ENCODE measurements around the gene PDE10A. TPM values are rescaled to one million over a fixed set of nuclear protein-coding genes. Genes with fewer than 3 reads are reported as not detected.

Gene PDE10A
- total RNA-seq, 1 experiment from 2014 or later, result 3.1 TPM

- ATAC-seq, result peak; percentile 74
- H3K36me3 Mint-ChIP-seq, result no peaks in the 10 kb centered on the region
- H3K27ac Mint-ChIP-seq, result no peak overlapping the region
- no peaks in the 10 kb centered on the region for H3K9me3 Mint-ChIP-seq
- no peak for DNase-seq (ENCODE audit: low spot score)
- H3K4me1 Mint-ChIP-seq, result peaks cover 3% of the 10 kb centered on the region; the same call in 1 of the 2 replicates
- H3K4me3 Mint-ChIP-seq, result no peak overlapping the region
- H3K27me3 Mint-ChIP-seq (ENCODE audit: low read depth), result no peaks in the 10 kb centered on the region
- TF ChIP-seq, protein P1, sequence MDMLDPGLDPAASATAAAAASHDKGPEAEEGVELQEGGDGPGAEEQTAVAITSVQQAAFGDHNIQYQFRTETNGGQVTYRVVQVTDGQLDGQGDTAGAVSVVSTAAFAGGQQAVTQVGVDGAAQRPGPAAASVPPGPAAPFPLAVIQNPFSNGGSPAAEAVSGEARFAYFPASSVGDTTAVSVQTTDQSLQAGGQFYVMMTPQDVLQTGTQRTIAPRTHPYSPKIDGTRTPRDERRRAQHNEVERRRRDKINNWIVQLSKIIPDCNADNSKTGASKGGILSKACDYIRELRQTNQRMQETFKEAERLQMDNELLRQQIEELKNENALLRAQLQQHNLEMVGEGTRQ (CRISPR knock-in tag; IDR thresholded peaks at IDR 0.05), result peak; percentile 78
- no peak for TF ChIP-seq PRRX2 (CRISPR knock-in tag; IDR thresholded peaks at IDR 0.05)
- TF ChIP-seq, protein P2, sequence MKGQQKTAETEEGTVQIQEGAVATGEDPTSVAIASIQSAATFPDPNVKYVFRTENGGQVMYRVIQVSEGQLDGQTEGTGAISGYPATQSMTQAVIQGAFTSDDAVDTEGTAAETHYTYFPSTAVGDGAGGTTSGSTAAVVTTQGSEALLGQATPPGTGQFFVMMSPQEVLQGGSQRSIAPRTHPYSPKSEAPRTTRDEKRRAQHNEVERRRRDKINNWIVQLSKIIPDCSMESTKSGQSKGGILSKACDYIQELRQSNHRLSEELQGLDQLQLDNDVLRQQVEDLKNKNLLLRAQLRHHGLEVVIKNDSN (CRISPR knock-in tag; IDR thresholded peaks at IDR 0.05), result peak; percentile 56
- ChIA-PET CTCF (no interaction called here), POLR2A (no interaction called here)
Measured at GRCh38 chr6:165575158-165575549, 87.9 kb downstream of the PDE10A start.

DNA sequence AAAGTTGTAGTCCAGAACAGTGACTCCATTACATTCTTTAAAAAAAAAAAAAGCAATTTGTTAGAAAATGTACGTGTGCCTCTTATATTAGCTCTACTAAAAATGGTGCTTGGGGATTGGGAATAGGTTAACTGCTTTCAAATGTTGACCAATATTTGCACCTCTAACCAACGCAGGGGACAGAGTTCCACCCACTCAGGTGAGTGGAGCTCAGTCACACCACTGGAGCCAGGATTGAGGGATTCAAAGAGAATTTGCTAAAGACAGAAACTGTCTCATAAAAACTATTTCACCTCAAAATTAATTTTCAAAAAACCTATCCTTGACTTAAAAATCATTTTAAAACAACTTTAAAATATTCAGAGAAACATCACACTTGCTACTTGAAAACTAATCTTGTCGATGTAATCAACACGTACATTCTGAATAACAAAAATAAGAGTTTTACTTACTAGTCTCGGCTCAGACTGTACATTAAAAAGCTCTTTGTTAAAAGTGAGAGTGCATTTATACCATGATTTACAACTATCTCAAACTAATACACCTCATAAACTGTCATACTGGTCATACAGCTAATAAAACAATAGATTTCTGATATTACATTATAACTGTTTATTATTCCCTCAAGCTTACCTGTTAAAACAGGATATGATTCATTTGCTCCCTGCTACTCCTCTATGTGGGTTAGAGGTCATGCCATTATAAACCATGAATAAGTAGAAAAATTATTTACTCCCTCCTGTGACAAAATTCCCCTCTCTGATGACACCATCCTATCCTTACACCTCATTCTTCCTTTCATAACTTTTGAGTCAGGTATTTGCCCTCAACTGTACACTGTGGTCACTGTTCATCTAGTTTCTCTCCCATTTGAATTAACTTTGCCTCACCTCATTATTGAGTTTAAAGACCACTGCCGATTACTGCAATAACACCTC, 88.6 kb downstream of the PDE10A start:
- no peaks in the 10 kb centered on the region for H3K36me3 Mint-ChIP-seq
- no peak for TF ChIP-seq RORB (CRISPR knock-in tag; IDR thresholded peaks at IDR 0.05)
- no peak for TF ChIP-seq SOX15 (CRISPR knock-in tag; IDR thresholded peaks at IDR 0.05)
- no peak for TF ChIP-seq MAX (CRISPR knock-in tag; IDR thresholded peaks at IDR 0.05)
- no peak for TF ChIP-seq MXD4 (CRISPR knock-in tag; IDR thresholded peaks at IDR 0.05; ENCODE audit: borderline replicate concordance)
- no peak for TF ChIP-seq ESRRA (CRISPR knock-in tag; IDR thresholded peaks at IDR 0.05; ENCODE audit: borderline replicate concordance)
- POLR2A ChIA-PET, result no interaction called here
- H3K9me3 Mint-ChIP-seq, result no peaks in the 10 kb centered on the region
- no peak overlapping the region for H3K4me3 Mint-ChIP-seq
- H3K27ac Mint-ChIP-seq, result no peak overlapping the region
- peaks cover 3% of the 10 kb centered on the region; the same call in 1 of the 2 replicates for H3K4me1 Mint-ChIP-seq
- CTCF ChIA-PET, result no interaction called here
- no peaks in the 10 kb centered on the region for H3K27me3 Mint-ChIP-seq (ENCODE audit: low read depth)
- ATAC-seq (no peak), DNase-seq (ENCODE audit: low spot score) (no peak)

DNA sequence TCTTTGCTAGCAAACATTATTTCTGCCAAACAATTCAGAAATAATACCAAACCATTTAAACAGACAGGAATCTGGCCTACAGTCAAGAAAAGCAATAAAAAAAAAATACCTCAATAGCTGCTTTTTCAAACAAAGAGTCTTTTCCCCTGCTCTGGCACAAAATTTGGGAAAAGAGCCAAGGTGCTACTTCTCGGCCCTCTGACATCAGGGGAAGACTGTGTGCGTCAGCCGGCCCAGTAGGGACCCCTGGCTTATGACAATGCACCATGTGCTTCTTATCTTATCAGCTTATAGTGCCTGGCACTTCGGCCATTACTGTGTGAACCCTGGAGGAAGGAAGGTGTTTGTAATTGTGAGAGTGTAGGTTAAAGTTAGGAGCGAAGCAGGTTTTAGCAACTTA, 89.4 kb downstream of the PDE10A start:
- H3K4me1 Mint-ChIP-seq, result peaks cover 3% of the 10 kb centered on the region; the same call in 1 of the 2 replicates
- no peak for DNase-seq (ENCODE audit: low spot score)
- TF ChIP-seq MLX (CRISPR knock-in tag; IDR thresholded peaks at IDR 0.05) (no peak), ZNF219 (CRISPR knock-in tag; IDR thresholded peaks at IDR 0.05; ENCODE audit: borderline replicate concordance) (no peak), ELF4 (CRISPR knock-in tag; IDR thresholded peaks at IDR 0.05; ENCODE audit: low read depth) (no peak), ZNF416 (CRISPR knock-in tag; IDR thresholded peaks at IDR 0.05) (no peak), TP53 (CRISPR knock-in tag; IDR thresholded peaks at IDR 0.05) (no peak), NR1H2 (CRISPR knock-in tag; IDR thresholded peaks at IDR 0.05) (no peak), ZBTB21 (CRISPR knock-in tag; IDR thresholded peaks at IDR 0.05; ENCODE audit: borderline replicate concordance) (no peak), MYBL2 (CRISPR knock-in tag; IDR thresholded peaks at IDR 0.05) (no peak), GRHL2 (CRISPR knock-in tag; IDR thresholded peaks at IDR 0.05; ENCODE audit: insufficient replicate concordance, severe bottlenecking) (no peak), JUN (CRISPR knock-in tag; IDR thresholded peaks at IDR 0.05) (no peak), TEAD4 (CRISPR knock-in tag; IDR thresholded peaks at IDR 0.05) (no peak), TEAD1 (CRISPR knock-in tag; IDR thresholded peaks at IDR 0.05) (no peak), ZNF121 (CRISPR knock-in tag; IDR thresholded peaks at IDR 0.05) (no peak), MAX (CRISPR knock-in tag; IDR thresholded peaks at IDR 0.05) (no peak)
- TF ChIP-seq, protein P3, sequence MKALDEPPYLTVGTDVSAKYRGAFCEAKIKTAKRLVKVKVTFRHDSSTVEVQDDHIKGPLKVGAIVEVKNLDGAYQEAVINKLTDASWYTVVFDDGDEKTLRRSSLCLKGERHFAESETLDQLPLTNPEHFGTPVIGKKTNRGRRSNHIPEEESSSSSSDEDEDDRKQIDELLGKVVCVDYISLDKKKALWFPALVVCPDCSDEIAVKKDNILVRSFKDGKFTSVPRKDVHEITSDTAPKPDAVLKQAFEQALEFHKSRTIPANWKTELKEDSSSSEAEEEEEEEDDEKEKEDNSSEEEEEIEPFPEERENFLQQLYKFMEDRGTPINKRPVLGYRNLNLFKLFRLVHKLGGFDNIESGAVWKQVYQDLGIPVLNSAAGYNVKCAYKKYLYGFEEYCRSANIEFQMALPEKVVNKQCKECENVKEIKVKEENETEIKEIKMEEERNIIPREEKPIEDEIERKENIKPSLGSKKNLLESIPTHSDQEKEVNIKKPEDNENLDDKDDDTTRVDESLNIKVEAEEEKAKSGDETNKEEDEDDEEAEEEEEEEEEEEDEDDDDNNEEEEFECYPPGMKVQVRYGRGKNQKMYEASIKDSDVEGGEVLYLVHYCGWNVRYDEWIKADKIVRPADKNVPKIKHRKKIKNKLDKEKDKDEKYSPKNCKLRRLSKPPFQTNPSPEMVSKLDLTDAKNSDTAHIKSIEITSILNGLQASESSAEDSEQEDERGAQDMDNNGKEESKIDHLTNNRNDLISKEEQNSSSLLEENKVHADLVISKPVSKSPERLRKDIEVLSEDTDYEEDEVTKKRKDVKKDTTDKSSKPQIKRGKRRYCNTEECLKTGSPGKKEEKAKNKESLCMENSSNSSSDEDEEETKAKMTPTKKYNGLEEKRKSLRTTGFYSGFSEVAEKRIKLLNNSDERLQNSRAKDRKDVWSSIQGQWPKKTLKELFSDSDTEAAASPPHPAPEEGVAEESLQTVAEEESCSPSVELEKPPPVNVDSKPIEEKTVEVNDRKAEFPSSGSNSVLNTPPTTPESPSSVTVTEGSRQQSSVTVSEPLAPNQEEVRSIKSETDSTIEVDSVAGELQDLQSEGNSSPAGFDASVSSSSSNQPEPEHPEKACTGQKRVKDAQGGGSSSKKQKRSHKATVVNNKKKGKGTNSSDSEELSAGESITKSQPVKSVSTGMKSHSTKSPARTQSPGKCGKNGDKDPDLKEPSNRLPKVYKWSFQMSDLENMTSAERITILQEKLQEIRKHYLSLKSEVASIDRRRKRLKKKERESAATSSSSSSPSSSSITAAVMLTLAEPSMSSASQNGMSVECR (CRISPR knock-in tag; IDR thresholded peaks at IDR 0.05; ENCODE audit: borderline replicate concordance), result no peak
- TF ChIP-seq, protein P4, sequence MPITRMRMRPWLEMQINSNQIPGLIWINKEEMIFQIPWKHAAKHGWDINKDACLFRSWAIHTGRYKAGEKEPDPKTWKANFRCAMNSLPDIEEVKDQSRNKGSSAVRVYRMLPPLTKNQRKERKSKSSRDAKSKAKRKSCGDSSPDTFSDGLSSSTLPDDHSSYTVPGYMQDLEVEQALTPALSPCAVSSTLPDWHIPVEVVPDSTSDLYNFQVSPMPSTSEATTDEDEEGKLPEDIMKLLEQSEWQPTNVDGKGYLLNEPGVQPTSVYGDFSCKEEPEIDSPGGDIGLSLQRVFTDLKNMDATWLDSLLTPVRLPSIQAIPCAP (CRISPR knock-in tag; IDR thresholded peaks at IDR 0.05), result no peak
- TF ChIP-seq, protein P1 (CRISPR knock-in tag; IDR thresholded peaks at IDR 0.05), result no peak

More for the DNA sequence above, 89.4 kb downstream of the PDE10A start:
- H3K27ac Mint-ChIP-seq, result no peak overlapping the region
- H3K9me3 Mint-ChIP-seq, result no peaks in the 10 kb centered on the region
- ChIA-PET CTCF (no interaction called here), POLR2A (no interaction called here)
- ATAC-seq, result no peak
- no peaks in the 10 kb centered on the region for H3K27me3 Mint-ChIP-seq (ENCODE audit: low read depth)
- H3K36me3 Mint-ChIP-seq, result no peaks in the 10 kb centered on the region
- no peak overlapping the region for H3K4me3 Mint-ChIP-seq

Measured in WTC11 (cell line).